Renal pelvis (tissue), 12 donors: ENCODE measurements around the gene DHRS7B. TPM values are rescaled to one million over a fixed set of nuclear protein-coding genes. Genes with fewer than 3 reads are reported as not detected.
"Not testable (repeated sequence)": the region's sequence is repeated elsewhere in the genome, so short reads cannot be mapped to it uniquely, and the experiment has no call there.

Source experiments
- DNase-seq: peaks from one replicate; pipeline ENCODE4 v3.0.0-alpha.2; 2013
- long read RNA-seq, 16 experiments: transcript quantifications; one replicate each; lab custom pipeline, GENCODE V29; 2026
- polyA plus RNA-seq, 3 donors: library from polyadenylated mRNA; unstranded; fragments of 120-200 nt; gene quantifications; one replicate each; pipeline ENCODE4 v1.2.1, GENCODE V29; 2013; ENCODE audit not compliant: insufficient read length in 3 of 3

DHRS7B gene
- 10 to 100 TPM; 37.8 to 39.5 (median 38.7) TPM for polyA plus RNA-seq
- long read RNA-seq, donor 1, transcript DHRS7B-202 (7 exons, 2,175 nt), result major isoform, 12 of 22 reads
- long read RNA-seq, donor 1, partial matches to known transcripts, result 6 of 22 reads
- long read RNA-seq, donor 1, other reads (novel, unspliced or antisense), result 0 of 22 reads
- long read RNA-seq, donor 2, transcript DHRS7B-201 (6 exons, 1,567 nt), result minor isoform, 8 of 37 reads
- long read RNA-seq, donor 2, transcript DHRS7B-202 (7 exons, 2,175 nt), result major isoform, 20 of 37 reads
- long read RNA-seq, donor 2, partial matches to known transcripts, result 7 of 37 reads
- long read RNA-seq, donor 2, other reads (novel, unspliced or antisense), result 0 of 37 reads
- long read RNA-seq, donor 3, transcript DHRS7B-201 (6 exons, 1,567 nt), result minor isoform, 5 of 32 reads
- long read RNA-seq, donor 3, transcript DHRS7B-202 (7 exons, 2,175 nt), result major isoform, 12 of 32 reads
- long read RNA-seq, donor 3, partial matches to known transcripts, result 14 of 32 reads
- long read RNA-seq, donor 3, other reads (novel, unspliced or antisense), result 0 of 32 reads
- long read RNA-seq, donor 4, transcript DHRS7B-202 (7 exons, 2,175 nt), result major isoform, 18 of 26 reads
- long read RNA-seq, donor 4, partial matches to known transcripts, result 7 of 26 reads
- long read RNA-seq, donor 4, other reads (novel, unspliced or antisense), result 0 of 26 reads
- long read RNA-seq, donor 5, transcript DHRS7B-202 (7 exons, 2,175 nt), result major isoform, 5 of 7 reads
- long read RNA-seq, donor 5, partial matches to known transcripts, result 0 of 7 reads
- long read RNA-seq, donor 5, other reads (novel, unspliced or antisense), result 0 of 7 reads
- long read RNA-seq, donor 6, transcript DHRS7B-202 (7 exons, 2,175 nt), result major isoform, 12 of 16 reads
- long read RNA-seq, donor 6, partial matches to known transcripts, result 0 of 16 reads
- long read RNA-seq, donor 6, other reads (novel, unspliced or antisense), result 0 of 16 reads
- long read RNA-seq, donor 7, transcript DHRS7B-202 (7 exons, 2,175 nt), result major isoform, 13 of 17 reads
- long read RNA-seq, donor 7, partial matches to known transcripts, result 0 of 17 reads
- long read RNA-seq, donor 7, other reads (novel, unspliced or antisense), result 0 of 17 reads
- long read RNA-seq, donor 8, partial matches to known transcripts, result 0 of 4 reads
- long read RNA-seq, donor 8, other reads (novel, unspliced or antisense), result 0 of 4 reads
- long read RNA-seq, donor 9, transcript DHRS7B-201 (6 exons, 1,567 nt), result minor isoform, 6 of 35 reads
- long read RNA-seq, donor 9, transcript DHRS7B-202 (7 exons, 2,175 nt), result major isoform, 16 of 35 reads
- long read RNA-seq, donor 9, partial matches to known transcripts, result 12 of 35 reads
- long read RNA-seq, donor 9, other reads (novel, unspliced or antisense), result 0 of 35 reads
- long read RNA-seq, donor 10, transcript DHRS7B-202 (7 exons, 2,175 nt), result major isoform, 11 of 75 reads
- long read RNA-seq, donor 10, partial matches to known transcripts, result 10 of 75 reads
- long read RNA-seq, donor 10, other reads (novel, unspliced or antisense), result 50 of 75 reads
- long read RNA-seq, donor 11, transcript DHRS7B-202 (7 exons, 2,175 nt), result major isoform, 7 of 9 reads
- long read RNA-seq, donor 11, partial matches to known transcripts, result 0 of 9 reads
- long read RNA-seq, donor 11, other reads (novel, unspliced or antisense), result 0 of 9 reads
- long read RNA-seq, donor 12, transcript DHRS7B-202 (7 exons, 2,175 nt), result major isoform, 24 of 26 reads
- long read RNA-seq, donor 12, partial matches to known transcripts, result 0 of 26 reads
- long read RNA-seq, donor 12, other reads (novel, unspliced or antisense), result 0 of 26 reads
- long read RNA-seq, donor 13, partial matches to known transcripts, result 0 of 5 reads
- long read RNA-seq, donor 13, other reads (novel, unspliced or antisense), result 0 of 5 reads
- long read RNA-seq, donor 14, result 0 reads
- long read RNA-seq, donor 15, result 0 reads
- long read RNA-seq, donor 16, transcript DHRS7B-202 (7 exons, 2,175 nt), result major isoform, 7 of 27 reads
- long read RNA-seq, donor 16, partial matches to known transcripts, result 17 of 27 reads
- long read RNA-seq, donor 16, other reads (novel, unspliced or antisense), result 0 of 27 reads

- DNase-seq, result peak; percentile 96
These were observed at the start of gene DHRS7B for GRCh38 chr17:21126645-21127508. TSS of gene DHRS7B (plus strand) at chr17:21126964. CDS start at chr17:21126972, 8 bp downstream.

- DNase-seq, result no peak
These were observed 49.5 kb upstream of the DHRS7B start for GRCh38 chr17:21077281-21077680.

GRCh38 chr17:21078016-21078780 lies 48.6 kb upstream of the DHRS7B start:
- DNase-seq, result no peak

GRCh38 chr17:21079196-21079595 lies 47.6 kb upstream of the DHRS7B start:
- DNase-seq, result no peak

GRCh38 chr17:21082001-21082436 lies 44.7 kb upstream of the DHRS7B start:
- no peak for DNase-seq

GRCh38 chr17:21085280-21085679 lies 41.5 kb upstream of the DHRS7B start:
- not testable (repeated sequence) for DNase-seq

- no peak for DNase-seq
These were observed 41.1 kb upstream of the DHRS7B start for GRCh38 chr17:21085707-21086106.

- no peak for DNase-seq
These were observed 37.6 kb upstream of the DHRS7B start for GRCh38 chr17:21089145-21089544.

GRCh38 chr17:21089933-21090901 lies 36.5 kb upstream of the DHRS7B start:
- DNase-seq, result no peak

- DNase-seq, result no peak
These were observed 35.7 kb upstream of the DHRS7B start for GRCh38 chr17:21090902-21091618.

- DNase-seq, result no peak
These were observed 32.5 kb upstream of the DHRS7B start for GRCh38 chr17:21094298-21094704.

- no peak for DNase-seq
These were observed 31.0 kb upstream of the DHRS7B start for GRCh38 chr17:21095735-21096134.

- DNase-seq, result no peak
These were observed 29.9 kb upstream of the DHRS7B start for GRCh38 chr17:21096874-21097273.

GRCh38 chr17:21098934-21099689 lies 27.7 kb upstream of the DHRS7B start:
- peak; percentile 73 for DNase-seq

GRCh38 chr17:21100636-21101035 lies 26.1 kb upstream of the DHRS7B start:
- DNase-seq, result no peak
